ENCODE data around the gene UMODL1. TPM values are rescaled to one million over a fixed set of nuclear protein-coding genes. Genes with fewer than 3 reads are reported as not detected.
A peak's percentile ranks its signal among the peaks of the same experiment; 100 is the strongest.

The UMODL1 gene
- total RNA-seq, 6 experiments from 2014 or later, result 0.06 to 1.2 (median 0.75) TPM; not detected in 2

- H3K4me1 ChIP-seq, result peaks cover 0 to 6% (median 0%) of the 10 kb centered on the region in 4 donors
- no peaks in the 10 kb centered on the region for H3K9me3 ChIP-seq
- no peaks in the 10 kb centered on the region for H3K36me3 ChIP-seq
- WGBS (ENCODE audit: insufficient coverage, low coverage, low lambda C conversion rate, missing lambda C conversion rate), result 81% methylated on average over 8 of the region's 26 CpGs
- no peak overlapping the region for H3K27ac ChIP-seq
- H3K4me3 ChIP-seq, result no peak overlapping the region
- ATAC-seq (no peak), DNase-seq (peak in 1 of 3 donors; percentile 24)
- intact Hi-C loops (cut with DNase I), result no loop called here
- TF ChIP-seq CTCF (IDR thresholded peaks at IDR 0.05) (no peak), POLR2A (IDR thresholded peaks at IDR 0.05) (no peak)
- H3K27me3 ChIP-seq, result no peaks in the 10 kb centered on the region
Observed at GRCh38 chr21:42027822-42028765, 43.0 kb upstream of the UMODL1 start.

- Histone ChIP-seq H3K9me3 (no peaks in the 10 kb centered on the region), H3K36me3 (no peaks in the 10 kb centered on the region), H3K27me3 (no peaks in the 10 kb centered on the region), H3K27ac (no peak overlapping the region), H3K4me3 (no peak overlapping the region), H3K4me1 (peaks cover 0 to 6% (median 0%) of the 10 kb centered on the region in 4 donors)
- TF ChIP-seq POLR2A (IDR thresholded peaks at IDR 0.05) (no peak), CTCF (IDR thresholded peaks at IDR 0.05) (no peak)
- ATAC-seq (no peak), DNase-seq (peak in 1 of 3 donors; percentile 23)
- intact Hi-C loops (cut with DNase I), result no loop called here
- WGBS (ENCODE audit: insufficient coverage, low coverage, low lambda C conversion rate, missing lambda C conversion rate), result 60% methylated on average over 1 of the region's 9 CpGs
Observed at GRCh38 chr21:42028766-42029425, 42.2 kb upstream of the UMODL1 start.

GRCh38 chr21:42030311-42030710 is 40.8 kb upstream of the UMODL1 start:
- intact Hi-C loops (cut with DNase I), result no loop called here
- H3K9me3 ChIP-seq, result no peaks in the 10 kb centered on the region
- DNase-seq (peak in 1 of 3 donors; percentile 7), ATAC-seq (no peak)
- H3K27ac ChIP-seq, result no peak overlapping the region
- peaks cover 0 to 6% (median 0%) of the 10 kb centered on the region in 4 donors for H3K4me1 ChIP-seq
- H3K27me3 ChIP-seq, result no peaks in the 10 kb centered on the region
- no peak overlapping the region for H3K4me3 ChIP-seq
- no peak for TF ChIP-seq POLR2A (IDR thresholded peaks at IDR 0.05)
- no peak for TF ChIP-seq CTCF (IDR thresholded peaks at IDR 0.05)
- WGBS (ENCODE audit: insufficient coverage, low coverage, low lambda C conversion rate, missing lambda C conversion rate), result 81% methylated on average over 2 of the region's 4 CpGs
- H3K36me3 ChIP-seq, result no peaks in the 10 kb centered on the region

GRCh38 chr21:42031241-42031640 is 39.9 kb upstream of the UMODL1 start:
- WGBS (ENCODE audit: insufficient coverage, low coverage, low lambda C conversion rate, missing lambda C conversion rate), result 81% methylated on average over 8 of the region's 9 CpGs

More at GRCh38 chr21:42031241-42031640, 39.9 kb upstream of the UMODL1 start:
- intact Hi-C loops (cut with DNase I), result no loop called here
- H3K9me3 ChIP-seq, result no peaks in the 10 kb centered on the region
- DNase-seq (no peak), ATAC-seq (no peak)
- H3K4me3 ChIP-seq, result no peak overlapping the region
- H3K36me3 ChIP-seq, result no peaks in the 10 kb centered on the region
- no peak for TF ChIP-seq POLR2A (IDR thresholded peaks at IDR 0.05)
- TF ChIP-seq CTCF (IDR thresholded peaks at IDR 0.05), result no peak
- H3K27ac ChIP-seq, result no peak overlapping the region
- H3K4me1 ChIP-seq, result peaks cover 0 to 6% (median 0%) of the 10 kb centered on the region in 4 donors
- no peaks in the 10 kb centered on the region for H3K27me3 ChIP-seq
